Upper lobe of left lung (tissue), 6 donors: ENCODE data around the gene TGFBR3. TPM values are rescaled to one million over a fixed set of nuclear protein-coding genes. Genes with fewer than 3 reads are reported as not detected.

ENCODE experiments used
- ATAC-seq, 2 donors: fragments of 200-7000 bp; cut with Tn5 transposase; one replicate each; pipeline ENCODE4 v1.9.1; 2022; ENCODE audit warnings: mild to moderate bottlenecking in 2 of 2, moderate library complexity in 2 of 2; ENCODE audit not compliant: low FRiP score in 2 of 2
- DNase-seq, 2 donors: peaks; one replicate each; pipeline ENCODE4 v3.0.0-alpha.2; 2019 to 2020
- H3K27ac ChIP-seq, 4 donors: fragments of 200-600 bp; sonication (generic); one replicate each; pipeline ENCODE4 v1.5.1; 2016 to 2019
- H3K27me3 ChIP-seq, 4 donors: fragments of 200-600 bp; sonication (generic); one replicate each; pipeline ENCODE4 v1.5.1; 2017 to 2019
- H3K36me3 ChIP-seq, 4 donors: fragments of 200-600 bp; sonication (generic); one replicate each; pipeline ENCODE4 v1.5.1; 2016 to 2019
- H3K4me1 ChIP-seq, 4 donors: fragments of 200-600 bp; sonication (generic); one replicate each; pipeline ENCODE4 v1.5.1; 2018 to 2019
- H3K4me3 ChIP-seq, 4 donors: fragments of 200-600 bp; sonication (generic); one replicate each; pipeline ENCODE4 v1.5.1; 2017 to 2019; ENCODE audit warnings: mild to moderate bottlenecking in 2 of 4, moderate library complexity in 1 of 4
- H3K9me3 ChIP-seq, 4 donors: fragments of 200-600 bp; sonication (generic); one replicate each; pipeline ENCODE4 v1.5.1; 2018 to 2019
- EP300 ChIP-seq, 4 donors: sonication (generic); formaldehyde crosslinking; IDR thresholded peaks; one replicate each; pipeline ENCODE4 v1.5.1; 2017; ENCODE audit warnings: antibody characterized with exemption in 4 of 4, control low read depth in 2 of 4
- POLR2A ChIP-seq, 4 donors: fragments of 450-650 bp; IDR thresholded peaks; one replicate each; pipeline ENCODE4 v1.5.1; 2016 to 2017; ENCODE audit warnings: antibody characterized with exemption in 4 of 4, mild to moderate bottlenecking in 2 of 4
- POLR2AphosphoS5 ChIP-seq, 2 donors: sonication (generic); formaldehyde crosslinking; IDR thresholded peaks; one replicate each; pipeline ENCODE4 v1.5.1; 2017; ENCODE audit warnings: antibody characterized with exemption in 2 of 2
- WGBS, 2 donors: methylation state at CpG; one replicate each; pipeline ENCODE4 v1.1.5; 2017 to 2018; 5-methylcytosine and 5-hydroxymethylcytosine counted together
- total RNA-seq, 6 donors: library from RNA; depleted of rRNA in 4 of 6; stranded (reverse); fragments of >200 nt in 4 of 6; gene quantifications; one replicate each; pipeline versions ENCODE4 v1.1.0 to v1.2.1, GENCODE V29; 2016 to 2021
- TF ChIP-seq, protein P1 (sequence below), 6 experiments: fragments of 450-650 bp in 4 of 6; fragments of 200-600 bp in 2 of 6; sonication (generic) in 2 of 6; IDR thresholded peaks; one replicate each; pipeline ENCODE4 v1.5.1; 2016 to 2019; ENCODE audit warnings: antibody characterized with exemption in 6 of 6
- donor health status: DM: no; HTN: no; CAD: no; lungs with moderate emphysema.
- donor health status: DM: no; HTN: yes; CAD: no; lungs with severe emphysema.

TGFBR3 gene
- total RNA-seq, 6 donors from 2014 or later, result 33.5 to 78.3 (median 57.1) TPM

GRCh38 chr1:91891969-91892368 lies 6.0 kb upstream of the TGFBR3 start:
- Histone ChIP-seq H3K9me3 (no peaks in the 10 kb centered on the region), H3K27ac (no peak overlapping the region), H3K4me1 (peaks cover 4 to 19% (median 7%) of the 10 kb centered on the region in 4 donors), H3K36me3 (no peaks in the 10 kb centered on the region), H3K4me3 (no peak overlapping the region), H3K27me3 (no peaks in the 10 kb centered on the region)
- DNase-seq (no peak), ATAC-seq (no peak)
- TF ChIP-seq, protein P1, sequence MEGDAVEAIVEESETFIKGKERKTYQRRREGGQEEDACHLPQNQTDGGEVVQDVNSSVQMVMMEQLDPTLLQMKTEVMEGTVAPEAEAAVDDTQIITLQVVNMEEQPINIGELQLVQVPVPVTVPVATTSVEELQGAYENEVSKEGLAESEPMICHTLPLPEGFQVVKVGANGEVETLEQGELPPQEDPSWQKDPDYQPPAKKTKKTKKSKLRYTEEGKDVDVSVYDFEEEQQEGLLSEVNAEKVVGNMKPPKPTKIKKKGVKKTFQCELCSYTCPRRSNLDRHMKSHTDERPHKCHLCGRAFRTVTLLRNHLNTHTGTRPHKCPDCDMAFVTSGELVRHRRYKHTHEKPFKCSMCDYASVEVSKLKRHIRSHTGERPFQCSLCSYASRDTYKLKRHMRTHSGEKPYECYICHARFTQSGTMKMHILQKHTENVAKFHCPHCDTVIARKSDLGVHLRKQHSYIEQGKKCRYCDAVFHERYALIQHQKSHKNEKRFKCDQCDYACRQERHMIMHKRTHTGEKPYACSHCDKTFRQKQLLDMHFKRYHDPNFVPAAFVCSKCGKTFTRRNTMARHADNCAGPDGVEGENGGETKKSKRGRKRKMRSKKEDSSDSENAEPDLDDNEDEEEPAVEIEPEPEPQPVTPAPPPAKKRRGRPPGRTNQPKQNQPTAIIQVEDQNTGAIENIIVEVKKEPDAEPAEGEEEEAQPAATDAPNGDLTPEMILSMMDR (IDR thresholded peaks at IDR 0.05), result no peak
- TF ChIP-seq POLR2AphosphoS5 (IDR thresholded peaks at IDR 0.05) (no peak), EP300 (IDR thresholded peaks at IDR 0.05) (no peak), POLR2A (IDR thresholded peaks at IDR 0.05) (no peak)
- 39 to 90% methylated on average over 1 of the region's 1 CpG for WGBS, 2 donors

GRCh38 chr1:91891454-91891853 lies 5.5 kb upstream of the TGFBR3 start:
- ATAC-seq, result peak in 1 of 2 donors; percentile 56
- WGBS, 2 donors, result 51 to 54% methylated on average over 3 of the region's 3 CpGs

GRCh38 chr1:91889717-91890459 lies 3.9 kb upstream of the TGFBR3 start:
- no peaks in the 10 kb centered on the region for H3K27me3 ChIP-seq
- H3K4me3 ChIP-seq, result no peak overlapping the region
- 78 to 86% methylated on average over 4 to 5 of the region's 5 CpGs for WGBS, 2 donors
- no peaks in the 10 kb centered on the region for H3K36me3 ChIP-seq
- DNase-seq (no peak), ATAC-seq (no peak)
- no peaks in the 10 kb centered on the region for H3K9me3 ChIP-seq
- peak overlapping the region in 1 of 4 donors; percentile 4 for H3K27ac ChIP-seq
- TF ChIP-seq POLR2A (IDR thresholded peaks at IDR 0.05), result no peak
- no peak for TF ChIP-seq POLR2AphosphoS5 (IDR thresholded peaks at IDR 0.05)
- TF ChIP-seq, protein P1 (IDR thresholded peaks at IDR 0.05), result no peak
- no peak for TF ChIP-seq EP300 (IDR thresholded peaks at IDR 0.05)
- peaks cover 5 to 26% (median 18%) of the 10 kb centered on the region in 4 donors for H3K4me1 ChIP-seq

More at GRCh38 chr1:91891454-91891853, 5.5 kb upstream of the TGFBR3 start:
- H3K4me3 ChIP-seq, result no peak overlapping the region
- H3K9me3 ChIP-seq, result no peaks in the 10 kb centered on the region
- no peaks in the 10 kb centered on the region for H3K27me3 ChIP-seq
- no peaks in the 10 kb centered on the region for H3K36me3 ChIP-seq
- peaks cover 4 to 22% (median 11%) of the 10 kb centered on the region in 4 donors for H3K4me1 ChIP-seq
- TF ChIP-seq POLR2A (IDR thresholded peaks at IDR 0.05) (no peak), EP300 (IDR thresholded peaks at IDR 0.05) (peak in 2 of 4 donors; percentile 4 to 74), POLR2AphosphoS5 (IDR thresholded peaks at IDR 0.05) (peak in 1 of 2 donors; percentile 88)
- H3K27ac ChIP-seq, result peak overlapping the region in 1 of 4 donors; percentile 18
- DNase-seq, result no peak

DNA sequence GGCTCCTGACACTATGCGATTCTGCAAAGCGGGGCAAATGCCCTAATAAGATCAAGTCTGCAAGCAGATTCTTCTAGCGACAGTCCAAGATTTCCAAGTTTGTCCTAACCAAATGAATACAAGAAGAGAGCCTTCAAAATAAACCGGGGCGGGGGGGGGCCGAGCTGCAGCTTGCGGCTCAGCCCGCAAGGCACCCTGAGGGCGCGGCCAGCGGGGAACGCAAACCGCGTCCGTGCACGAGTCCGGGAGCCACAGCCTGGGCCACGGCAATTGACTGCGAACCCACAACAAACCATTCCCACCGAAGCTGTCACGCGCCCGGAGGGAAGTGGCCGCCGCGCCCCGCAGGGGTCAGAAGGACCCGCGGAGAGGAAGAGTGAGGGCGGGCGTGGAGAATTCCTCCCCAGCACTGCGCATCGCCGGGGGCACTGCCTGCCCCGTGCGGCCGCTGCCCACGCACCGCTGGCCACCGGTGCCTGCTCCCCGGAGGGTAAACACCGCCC lies 687 bp downstream of the TGFBR3 start:
- no peaks in the 10 kb centered on the region for H3K9me3 ChIP-seq

More for the DNA sequence above, 687 bp downstream of the TGFBR3 start:
- WGBS, 2 donors, result 0% methylated on average over 9 to 26 of the region's 42 CpGs
- peaks cover 13 to 39% (median 20%) of the 10 kb centered on the region in 4 donors for H3K4me1 ChIP-seq
- H3K27ac ChIP-seq, result peak overlapping the region; percentile 89 to 95 (median 94)
- H3K36me3 ChIP-seq, result no peaks in the 10 kb centered on the region
- TF ChIP-seq POLR2AphosphoS5 (IDR thresholded peaks at IDR 0.05), result no peak
- TF ChIP-seq, protein P1 (IDR thresholded peaks at IDR 0.05), result no peak
- TF ChIP-seq EP300 (IDR thresholded peaks at IDR 0.05), result no peak
- TF ChIP-seq POLR2A (IDR thresholded peaks at IDR 0.05), result no peak
- no peaks in the 10 kb centered on the region for H3K27me3 ChIP-seq
- H3K4me3 ChIP-seq, result peak overlapping the region; percentile 83 to 91 (median 86)
- DNase-seq, result peak; percentile 25 to 88
- ATAC-seq, result peak in 1 of 2 donors; percentile 48
